HEK293 (cell line): ENCODE measurements around the gene TUBB2B.

Source experiments
- CTCF ChIA-PET: fragments of 350-600 bp; formaldehyde crosslinking; extraction: SDS; loops from one replicate; lab custom pipeline; 2021; ENCODE audit warnings: antibody characterized with exemption; lab: Yijun Ruan, JAX
- POLR2A ChIA-PET: fragments of 300-600 bp; formaldehyde crosslinking; extraction: SDS; loops from one replicate; lab custom pipeline; 2020; ENCODE audit warnings: antibody characterized with exemption, inconsistent platforms; lab: Yijun Ruan, JAX
- H3K27ac ChIP-seq: fragments of 200-500 bp; sonication (Bioruptor generic); 2 replicates; pipeline ENCODE4 v1.5.1; 2014; ENCODE audit warnings: low read depth, low read length, control low read depth, inconsistent platforms; ENCODE audit errors: extremely low read depth
- H3K36me3 ChIP-seq, 2 experiments: fragments of 200-500 bp in 1 of 2; sonication (Bioruptor generic) in 1 of 2; 1 replicate in 1 of 2; 2 replicates in 1 of 2; pipeline ENCODE4 v1.5.1; 2014 to 2017; ENCODE audit warnings: inconsistent platforms in 2 of 2, low read length in 2 of 2; ENCODE audit not compliant: control insufficient read depth in 2 of 2, insufficient read depth in 1 of 2
- H3K4me1 ChIP-seq: fragments of 200-500 bp; sonication (Bioruptor generic); 2 replicates; pipeline ENCODE4 v1.5.1; 2014; ENCODE audit warnings: mild to moderate bottlenecking, low read length, inconsistent platforms; ENCODE audit not compliant: control insufficient read depth, insufficient read depth
- H3K4me3 ChIP-seq: 2 replicates; pipeline ENCODE4 v1.5.1; 2011; ENCODE audit warnings: low read depth, mild to moderate bottlenecking, control low read depth, low read length, moderate library complexity
- H3K9me3 ChIP-seq: fragments of 200-500 bp; sonication (Bioruptor generic); 2 replicates; pipeline ENCODE4 v1.5.1; 2014; ENCODE audit warnings: low read depth, low read length, inconsistent platforms; ENCODE audit not compliant: control insufficient read depth, insufficient read depth
- GLIS1 ChIP-seq: fragments of 450-650 bp; formaldehyde crosslinking; IDR thresholded peaks from 2 replicates; pipeline ENCODE4 v1.5.1; 2016; ENCODE audit warnings: missing biosample characterization, missing genetic modification characterization
- HOXD13 ChIP-seq: sonication (generic); formaldehyde crosslinking; IDR thresholded peaks from 2 replicates; pipeline ENCODE4 v1.8.0; 2022; ENCODE audit warnings: missing genetic modification reagents, borderline replicate concordance
- OSR2 ChIP-seq: fragments of 450-650 bp; formaldehyde crosslinking; IDR thresholded peaks from 2 replicates; pipeline ENCODE4 v1.5.1; 2016; ENCODE audit warnings: missing biosample characterization, missing genetic modification characterization
- OVOL3 ChIP-seq: fragments of 450-650 bp; formaldehyde crosslinking; IDR thresholded peaks from 2 replicates; pipeline ENCODE4 v1.5.1; 2016; ENCODE audit warnings: missing biosample characterization, missing genetic modification characterization
- RBAK ChIP-seq: fragments of 450-650 bp; formaldehyde crosslinking; IDR thresholded peaks from 2 replicates; pipeline ENCODE4 v1.5.1; 2016; ENCODE audit warnings: missing biosample characterization, missing genetic modification characterization
- SALL2 ChIP-seq: fragments of 450-650 bp; formaldehyde crosslinking; IDR thresholded peaks from 2 replicates; pipeline ENCODE4 v1.5.0; 2017; ENCODE audit warnings: missing biosample characterization, mild to moderate bottlenecking, missing genetic modification characterization, borderline replicate concordance
- SP3 ChIP-seq: fragments of 450-650 bp; formaldehyde crosslinking; IDR thresholded peaks from 2 replicates; pipeline ENCODE4 v1.5.1; 2016; ENCODE audit warnings: missing biosample characterization, missing genetic modification characterization
- TRIM28 ChIP-seq: IDR thresholded peaks from 2 replicates; pipeline ENCODE4 v1.6.1; 2011; ENCODE audit warnings: low read length, control low read depth, borderline replicate concordance
- ZBTB20 ChIP-seq: fragments of 450-650 bp; formaldehyde crosslinking; IDR thresholded peaks from 2 replicates; pipeline ENCODE4 v1.5.1; 2016; ENCODE audit warnings: missing biosample characterization, missing genetic modification characterization
- ZBTB21 ChIP-seq: fragments of 450-650 bp; formaldehyde crosslinking; IDR thresholded peaks from 2 replicates; pipeline ENCODE4 v1.5.1; 2017; ENCODE audit warnings: missing biosample characterization, missing genetic modification characterization
- ZEB2 ChIP-seq: fragments of 450-650 bp; formaldehyde crosslinking; IDR thresholded peaks from 2 replicates; pipeline ENCODE4 v1.5.1; 2016; ENCODE audit warnings: missing biosample characterization, missing genetic modification characterization
- ZNF132 ChIP-seq: fragments of 450-650 bp; formaldehyde crosslinking; IDR thresholded peaks from 2 replicates; pipeline ENCODE4 v1.5.1; 2017; ENCODE audit warnings: missing biosample characterization, missing genetic modification characterization, borderline replicate concordance
- ZNF133 ChIP-seq: fragments of 450-650 bp; formaldehyde crosslinking; IDR thresholded peaks from 2 replicates; pipeline ENCODE4 v1.5.1; 2016; ENCODE audit warnings: missing biosample characterization, missing genetic modification characterization
- ZNF2 ChIP-seq: fragments of 450-650 bp; formaldehyde crosslinking; IDR thresholded peaks from 2 replicates; pipeline ENCODE4 v1.5.1; 2016; ENCODE audit warnings: missing biosample characterization, missing genetic modification characterization
- ZNF211 ChIP-seq: fragments of 450-650 bp; formaldehyde crosslinking; IDR thresholded peaks from 2 replicates; pipeline ENCODE4 v1.5.1; 2016; ENCODE audit warnings: low read depth, missing biosample characterization, missing genetic modification characterization
- ZNF239 ChIP-seq: fragments of 450-650 bp; formaldehyde crosslinking; IDR thresholded peaks from 2 replicates; pipeline ENCODE4 v1.5.1; 2016; ENCODE audit warnings: missing biosample characterization, missing genetic modification characterization
- ZNF302 ChIP-seq: fragments of 450-650 bp; formaldehyde crosslinking; IDR thresholded peaks from 2 replicates; pipeline ENCODE4 v1.5.1; 2016; ENCODE audit warnings: missing biosample characterization, missing genetic modification characterization, low read depth
- ZNF341 ChIP-seq: fragments of 450-650 bp; formaldehyde crosslinking; IDR thresholded peaks from 2 replicates; pipeline ENCODE4; 2016; ENCODE audit warnings: low read depth, missing biosample characterization, missing genetic modification characterization
- ZNF776 ChIP-seq: fragments of 450-650 bp; formaldehyde crosslinking; IDR thresholded peaks from 2 replicates; pipeline ENCODE4 v1.5.0; 2017; ENCODE audit warnings: missing biosample characterization, missing genetic modification characterization, borderline replicate concordance
- ZXDB ChIP-seq: fragments of 450-650 bp; formaldehyde crosslinking; IDR thresholded peaks from 2 replicates; pipeline ENCODE4 v1.5.1; 2016; ENCODE audit warnings: missing biosample characterization, missing genetic modification characterization
- TF ChIP-seq, protein P1 (sequence below): fragments of 450-650 bp; formaldehyde crosslinking; IDR thresholded peaks from 2 replicates; pipeline ENCODE4; 2016; ENCODE audit warnings: missing biosample characterization, missing genetic modification characterization
- TF ChIP-seq, protein P2 (sequence below): fragments of 450-650 bp; formaldehyde crosslinking; IDR thresholded peaks from 2 replicates; pipeline ENCODE4 v1.5.1; 2016; ENCODE audit warnings: missing biosample characterization, missing genetic modification characterization

The TUBB2B gene

DNA sequence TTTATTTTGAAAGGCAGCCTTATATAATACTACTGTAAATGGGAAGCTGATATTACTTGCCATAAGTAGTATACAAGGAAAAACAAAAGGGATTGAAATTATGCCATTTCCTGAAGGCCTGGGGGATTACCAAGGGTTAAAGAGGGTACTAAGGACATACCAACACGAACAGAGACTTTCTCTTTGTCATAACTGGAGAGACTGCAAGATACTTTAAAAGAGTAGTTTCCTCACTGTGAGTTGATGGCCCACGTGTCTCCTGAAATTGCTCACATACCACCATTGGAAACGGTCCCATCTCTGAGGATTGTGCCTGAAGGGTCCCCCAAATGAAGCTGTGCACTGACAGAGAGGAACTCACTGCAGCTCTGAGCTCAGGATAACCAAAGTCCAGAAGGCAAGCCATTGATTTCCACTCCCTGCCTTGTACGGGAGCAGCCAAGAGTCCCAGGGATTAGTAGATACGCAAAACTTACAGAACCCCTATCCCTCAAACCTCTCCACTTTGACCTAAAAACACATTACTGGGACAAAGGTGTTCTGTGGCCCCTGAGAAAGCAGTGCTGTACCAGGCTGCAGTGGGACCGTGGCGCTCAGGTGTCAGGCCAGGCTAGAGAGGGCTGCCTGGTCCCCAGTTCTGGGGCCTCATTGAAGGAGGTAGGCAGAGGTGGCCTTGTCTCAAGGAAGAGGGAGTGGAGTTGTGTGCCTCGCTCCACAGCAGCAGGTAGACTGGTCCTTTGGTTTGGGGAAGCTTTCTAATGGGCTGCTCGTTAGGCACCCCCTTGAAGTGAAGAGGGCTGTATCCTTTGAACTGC, 46.5 kb upstream of the TUBB2B start:
- CTCF ChIA-PET = interaction anchor here (0.5 to 2.0 kb wide), 3 partner anchors 137 to 458 kb away, joined by 3 to 7 read pairs (median 4); no protein-coding TSS in a partner anchor

DNA sequence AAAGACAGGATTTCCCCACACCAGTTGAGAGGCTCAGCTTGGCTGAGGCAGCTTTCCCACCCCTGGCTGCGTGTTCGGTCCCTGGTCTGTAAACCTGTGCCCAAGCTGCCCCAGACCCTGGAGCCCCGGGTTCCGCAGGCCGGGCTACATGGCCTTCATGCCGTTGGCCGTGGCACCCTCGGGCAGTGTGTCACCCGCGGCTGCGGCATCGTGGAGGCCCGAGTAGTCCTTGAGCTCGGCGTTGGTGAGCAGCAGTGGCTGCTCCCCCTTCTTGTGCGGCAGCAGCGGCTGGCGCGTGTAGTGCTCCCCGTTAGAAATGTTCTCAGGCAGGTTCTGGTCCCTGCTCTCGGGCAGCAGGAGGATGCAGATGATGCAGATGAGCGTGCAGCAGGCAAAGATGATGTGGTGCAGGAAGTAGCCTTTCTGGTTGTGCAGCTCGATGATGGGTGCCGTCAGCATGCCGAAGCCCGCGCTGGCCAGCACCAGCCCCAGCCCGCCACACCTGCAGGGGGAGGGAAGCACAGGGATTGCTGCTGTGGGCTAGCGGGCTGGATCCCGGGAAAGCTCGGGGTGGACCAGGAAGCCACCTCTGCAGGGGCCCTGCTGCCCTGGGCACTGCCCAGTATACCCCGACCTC, 45.6 kb upstream of the TUBB2B start:
- Histone ChIP-seq H3K36me3 (peaks cover 3 to 63% of the 10 kb centered on the region in 2 experiments; a peak in 2 of 3 replicates), H3K9me3 (no peaks in the 10 kb centered on the region), H3K4me1 (no peaks in the 10 kb centered on the region; the same call in 1 of the 2 replicates), H3K4me3 (no peak overlapping the region), H3K27ac (no peak overlapping the region)
- ChIA-PET CTCF (interaction anchor here (0.7 to 2.0 kb wide), 3 partner anchors 21 to 459 kb away, joined by 3 to 7 read pairs (median 4); no protein-coding TSS in a partner anchor), POLR2A (interaction anchor here (1.4 kb wide), 1 partner anchor 15 kb away, joined by 3 read pairs; no protein-coding TSS in a partner anchor)
- no peak for TF ChIP-seq ZNF302 (tag by site-specific recombination)

More for the DNA sequence above, 46.5 kb upstream of the TUBB2B start:
- POLR2A ChIA-PET = interaction anchor here (0.6 kb wide), 1 partner anchor 517 kb away, joined by 3 read pairs; no protein-coding TSS in a partner anchor
- H3K4me3 ChIP-seq = no peak overlapping the region
- H3K4me1 ChIP-seq = no peaks in the 10 kb centered on the region; the same call in 1 of the 2 replicates
- H3K36me3 ChIP-seq = peaks cover 3 to 60% of the 10 kb centered on the region in 2 experiments; a peak in 2 of 3 replicates
- TF ChIP-seq ZBTB20 (tag by site-specific recombination) (no peak), ZEB2 (tag by site-specific recombination) (no peak), ZNF211 (tag by site-specific recombination) (no peak), ZXDB (tag by site-specific recombination) (no peak), GLIS1 (tag by site-specific recombination) (no peak), SP3 (tag by site-specific recombination) (no peak), ZNF133 (tag by site-specific recombination) (no peak), OVOL3 (tag by site-specific recombination) (no peak), SALL2 (tag by site-specific recombination) (no peak), ZNF341 (tag by site-specific recombination) (no peak)
- TF ChIP-seq, protein P1, sequence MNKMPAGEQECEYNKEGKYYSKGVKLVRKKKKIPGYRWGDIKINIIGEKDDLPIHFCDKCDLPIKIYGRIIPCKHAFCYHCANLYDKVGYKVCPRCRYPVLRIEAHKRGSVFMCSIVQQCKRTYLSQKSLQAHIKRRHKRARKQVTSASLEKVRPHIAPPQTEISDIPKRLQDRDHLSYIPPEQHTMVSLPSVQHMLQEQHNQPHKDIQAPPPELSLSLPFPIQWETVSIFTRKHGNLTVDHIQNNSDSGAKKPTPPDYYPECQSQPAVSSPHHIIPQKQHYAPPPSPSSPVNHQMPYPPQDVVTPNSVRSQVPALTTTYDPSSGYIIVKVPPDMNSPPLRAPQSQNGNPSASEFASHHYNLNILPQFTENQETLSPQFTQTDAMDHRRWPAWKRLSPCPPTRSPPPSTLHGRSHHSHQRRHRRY (tag by site-specific recombination) = no peak
- H3K27ac ChIP-seq = no peak overlapping the region
- no peaks in the 10 kb centered on the region for H3K9me3 ChIP-seq

DNA sequence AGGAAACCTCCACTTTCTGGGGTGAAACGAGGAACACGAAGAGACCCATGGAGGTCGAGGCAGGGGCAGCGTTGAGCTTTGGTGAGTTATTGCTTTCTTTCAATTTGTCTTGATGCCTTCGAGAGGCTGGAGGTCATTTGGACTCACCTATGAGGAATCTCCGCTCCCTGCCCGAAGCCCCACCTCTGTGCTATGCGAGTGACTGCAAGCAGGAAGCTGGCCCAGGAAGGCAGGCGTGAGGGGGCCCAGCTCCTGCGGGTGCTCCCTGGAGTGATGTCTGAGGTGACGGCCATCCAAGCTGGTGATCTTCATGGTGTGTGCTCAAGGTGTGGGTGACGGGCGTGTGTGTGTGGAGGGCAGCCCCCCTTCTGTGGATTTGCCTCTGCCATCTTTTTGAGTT, 44.3 kb upstream of the TUBB2B start:
- Histone ChIP-seq H3K9me3 (no peaks in the 10 kb centered on the region), H3K36me3 (peaks cover 3 to 70% of the 10 kb centered on the region in 2 experiments; a peak in 2 of 3 replicates), H3K4me1 (no peaks in the 10 kb centered on the region; the same call in 1 of the 2 replicates), H3K27ac (no peak overlapping the region), H3K4me3 (no peak overlapping the region)
- CTCF ChIA-PET = interaction anchor here (1.5 to 2.0 kb wide), 2 partner anchors 139 to 460 kb away, joined by 4 to 7 read pairs; no protein-coding TSS in a partner anchor
- POLR2A ChIA-PET = interaction anchor here (0.5 to 0.7 kb wide), 2 partner anchors 10 to 56 kb away, joined by 3 to 4 read pairs; no protein-coding TSS in a partner anchor
- TF ChIP-seq RBAK (tag by site-specific recombination) (no peak), OSR2 (tag by site-specific recombination) (no peak), HOXD13 (no peak), ZNF341 (tag by site-specific recombination) (no peak), ZNF239 (tag by site-specific recombination) (no peak), ZBTB21 (tag by site-specific recombination) (no peak), ZNF2 (tag by site-specific recombination) (no peak), ZNF132 (tag by site-specific recombination) (no peak), ZNF776 (tag by site-specific recombination) (no peak), TRIM28 (no peak)
- TF ChIP-seq, protein P2, sequence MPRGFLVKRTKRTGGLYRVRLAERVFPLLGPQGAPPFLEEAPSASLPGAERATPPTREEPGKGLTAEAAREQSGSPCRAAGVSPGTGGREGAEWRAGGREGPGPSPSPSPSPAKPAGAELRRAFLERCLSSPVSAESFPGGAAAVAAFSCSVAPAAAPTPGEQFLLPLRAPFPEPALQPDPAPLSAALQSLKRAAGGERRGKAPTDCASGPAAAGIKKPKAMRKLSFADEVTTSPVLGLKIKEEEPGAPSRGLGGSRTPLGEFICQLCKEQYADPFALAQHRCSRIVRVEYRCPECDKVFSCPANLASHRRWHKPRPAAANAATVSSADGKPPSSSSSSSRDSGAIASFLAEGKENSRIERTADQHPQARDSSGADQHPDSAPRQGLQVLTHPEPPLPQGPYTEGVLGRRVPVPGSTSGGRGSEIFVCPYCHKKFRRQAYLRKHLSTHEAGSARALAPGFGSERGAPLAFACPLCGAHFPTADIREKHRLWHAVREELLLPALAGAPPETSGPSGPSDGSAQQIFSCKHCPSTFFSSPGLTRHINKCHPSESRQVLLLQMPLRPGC = no peak
